ENCODE results near the gene CD1E.

CD1E gene

DNA sequence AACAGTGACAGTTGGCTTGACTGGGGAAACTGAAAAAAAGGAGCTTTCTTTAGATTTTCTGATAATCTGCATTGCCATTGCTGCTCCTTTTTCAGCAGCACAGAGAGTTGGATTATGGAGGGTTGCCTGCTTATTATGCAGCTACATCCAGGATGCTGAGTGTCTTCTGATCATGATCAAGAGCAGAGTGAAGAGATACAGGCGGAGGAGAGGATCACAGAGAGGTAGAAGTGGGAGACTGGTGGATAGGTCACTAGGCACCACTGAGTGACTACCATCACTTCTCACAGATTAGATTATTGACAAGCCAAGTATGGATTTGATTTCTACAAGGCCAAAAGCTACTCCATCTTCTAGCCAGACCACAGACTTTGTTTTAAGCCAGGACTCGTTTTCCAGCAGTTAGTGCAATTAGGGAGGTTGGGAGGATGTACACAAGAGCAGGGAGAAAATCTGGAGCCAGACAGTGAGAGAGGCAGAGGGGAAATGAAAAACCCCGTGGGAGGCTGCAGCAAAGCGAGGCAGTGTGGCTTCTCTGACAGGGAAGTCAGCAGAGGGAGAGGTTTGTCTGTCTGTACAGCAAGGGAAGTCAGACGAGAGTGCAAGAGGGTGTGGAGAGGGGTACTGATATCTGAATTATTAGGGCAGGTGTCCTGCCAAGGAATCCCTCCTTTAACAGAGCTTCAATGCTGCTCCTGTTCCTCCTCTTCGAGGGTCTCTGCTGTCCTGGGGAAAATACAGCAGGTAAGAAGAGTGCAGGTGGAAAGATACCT, at the start of gene CD1E:
CD1E (plus strand) TSS at position 592 of the 773 bp plus-strand sequence; CDS start at position 687, 95 bp downstream.
- ATAC-seq: peak; percentile 86
- Mint-ChIP-seq H3K36me3 (no peaks in the 10 kb centered on the region), H3K27ac (peak within 1 kb of the TSS; percentile 18), H3K4me1 (peaks cover 24% of the 10 kb centered on the region), H3K4me3 (no peak within 1 kb of the TSS), H3K27me3 (no peaks in the 10 kb centered on the region), H3K9me3 (no peaks in the 10 kb centered on the region)

- H3K27me3 Mint-ChIP-seq: no peaks in the 10 kb centered on the region
- H3K9me3 Mint-ChIP-seq: peaks cover 9% of the 10 kb centered on the region
- peaks cover 18% of the 10 kb centered on the region for H3K4me1 Mint-ChIP-seq
- H3K36me3 Mint-ChIP-seq: peaks cover 7% of the 10 kb centered on the region
- no peak overlapping the region for H3K4me3 Mint-ChIP-seq
- no peak overlapping the region for H3K27ac Mint-ChIP-seq
- no peak for ATAC-seq
Observed at GRCh38 chr1:158310623-158311022, 43.1 kb upstream of the CD1E start.

GRCh38 chr1:158311066-158311465, 42.6 kb upstream of the CD1E start:
- Mint-ChIP-seq H3K27ac (no peak overlapping the region), H3K9me3 (peaks cover 9% of the 10 kb centered on the region), H3K36me3 (peaks cover 7% of the 10 kb centered on the region), H3K27me3 (no peaks in the 10 kb centered on the region), H3K4me3 (no peak overlapping the region), H3K4me1 (peaks cover 18% of the 10 kb centered on the region)
- ATAC-seq: no peak

GRCh38 chr1:158323866-158324265, 29.8 kb upstream of the CD1E start:
- H3K27ac Mint-ChIP-seq: peak overlapping the region; percentile 74
- H3K36me3 Mint-ChIP-seq: peaks cover 16% of the 10 kb centered on the region
- H3K4me1 Mint-ChIP-seq: peaks cover 38% of the 10 kb centered on the region
- ATAC-seq: no peak
- H3K4me3 Mint-ChIP-seq: no peak overlapping the region
- no peaks in the 10 kb centered on the region for H3K27me3 Mint-ChIP-seq
- H3K9me3 Mint-ChIP-seq: peaks cover 11% of the 10 kb centered on the region

- H3K9me3 Mint-ChIP-seq: peaks cover 9% of the 10 kb centered on the region
- H3K4me1 Mint-ChIP-seq: peaks cover 35% of the 10 kb centered on the region
- ATAC-seq: peak; percentile 80
- peaks cover 12% of the 10 kb centered on the region for H3K36me3 Mint-ChIP-seq
- H3K27ac Mint-ChIP-seq: peak overlapping the region; percentile 74
- peak overlapping the region; percentile 38 for H3K4me3 Mint-ChIP-seq
- no peaks in the 10 kb centered on the region for H3K27me3 Mint-ChIP-seq
Observed at GRCh38 chr1:158324395-158324794, 29.3 kb upstream of the CD1E start.

DNA sequence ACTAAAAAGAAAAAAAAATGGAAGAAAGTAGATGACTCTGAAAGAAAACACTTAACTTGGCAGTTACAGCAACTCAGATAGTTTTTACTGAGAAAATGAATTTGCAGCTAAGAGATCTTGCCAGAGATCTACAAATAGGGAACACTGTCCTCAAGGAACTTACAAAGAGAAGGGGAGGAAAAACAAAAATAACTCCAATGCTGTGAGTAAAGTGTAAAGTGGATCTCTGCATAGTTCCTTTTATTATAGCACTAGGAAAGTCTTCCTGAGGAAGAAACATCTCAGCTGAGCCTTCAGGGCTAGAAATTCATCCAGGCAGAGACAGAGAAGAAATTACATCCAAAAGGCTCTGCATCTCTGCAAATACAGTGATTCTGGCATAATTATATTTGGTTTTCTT, 26.2 kb upstream of the CD1E start:
- Mint-ChIP-seq H3K9me3 (peaks cover 8% of the 10 kb centered on the region), H3K4me1 (peaks cover 22% of the 10 kb centered on the region), H3K4me3 (no peak overlapping the region), H3K27me3 (no peaks in the 10 kb centered on the region), H3K27ac (no peak overlapping the region), H3K36me3 (peaks cover 10% of the 10 kb centered on the region)
- no peak for ATAC-seq

DNA sequence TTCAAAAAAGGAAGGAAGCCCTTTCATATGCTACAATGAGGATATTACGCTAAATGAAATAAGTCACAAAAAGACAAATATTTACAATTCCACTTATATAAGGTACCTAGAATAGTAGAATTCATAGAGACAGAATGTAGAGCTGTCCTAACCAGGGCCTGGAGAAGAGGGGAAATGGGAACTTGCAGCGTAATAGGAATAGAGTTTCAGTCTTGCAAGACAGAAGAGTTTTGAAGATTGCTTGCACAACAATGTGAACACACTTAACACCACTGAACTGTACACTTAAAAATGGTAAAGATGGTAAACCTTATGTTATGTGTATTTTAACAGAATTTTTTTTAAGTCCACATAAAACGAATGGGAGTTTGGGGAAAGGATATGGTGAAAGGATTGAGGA, 25.3 kb upstream of the CD1E start:
- H3K27ac Mint-ChIP-seq: no peak overlapping the region
- no peaks in the 10 kb centered on the region for H3K27me3 Mint-ChIP-seq
- peaks cover 16% of the 10 kb centered on the region for H3K4me1 Mint-ChIP-seq
- no peak overlapping the region for H3K4me3 Mint-ChIP-seq
- no peaks in the 10 kb centered on the region for H3K9me3 Mint-ChIP-seq
- no peak for ATAC-seq
- peaks cover under 1% of the 10 kb centered on the region for H3K36me3 Mint-ChIP-seq

- Mint-ChIP-seq H3K9me3 (no peaks in the 10 kb centered on the region), H3K36me3 (no peaks in the 10 kb centered on the region), H3K27me3 (no peaks in the 10 kb centered on the region), H3K27ac (no peak overlapping the region), H3K4me3 (no peak overlapping the region), H3K4me1 (peaks cover 20% of the 10 kb centered on the region)
- no peak for ATAC-seq
Observed at GRCh38 chr1:158329300-158329699, 24.4 kb upstream of the CD1E start.

- Mint-ChIP-seq H3K27ac (no peak overlapping the region), H3K4me3 (no peak overlapping the region), H3K36me3 (no peaks in the 10 kb centered on the region), H3K9me3 (no peaks in the 10 kb centered on the region), H3K27me3 (no peaks in the 10 kb centered on the region), H3K4me1 (peaks cover 20% of the 10 kb centered on the region)
- ATAC-seq: no peak
Observed at GRCh38 chr1:158329733-158330132, 24.0 kb upstream of the CD1E start.

GRCh38 chr1:158330391-158331105, 23.1 kb upstream of the CD1E start:
- no peaks in the 10 kb centered on the region for H3K27me3 Mint-ChIP-seq
- no peak overlapping the region for H3K27ac Mint-ChIP-seq
- no peak overlapping the region for H3K4me3 Mint-ChIP-seq
- H3K36me3 Mint-ChIP-seq: no peaks in the 10 kb centered on the region
- no peak for ATAC-seq
- H3K9me3 Mint-ChIP-seq: no peaks in the 10 kb centered on the region
- H3K4me1 Mint-ChIP-seq: peaks cover 21% of the 10 kb centered on the region

DNA sequence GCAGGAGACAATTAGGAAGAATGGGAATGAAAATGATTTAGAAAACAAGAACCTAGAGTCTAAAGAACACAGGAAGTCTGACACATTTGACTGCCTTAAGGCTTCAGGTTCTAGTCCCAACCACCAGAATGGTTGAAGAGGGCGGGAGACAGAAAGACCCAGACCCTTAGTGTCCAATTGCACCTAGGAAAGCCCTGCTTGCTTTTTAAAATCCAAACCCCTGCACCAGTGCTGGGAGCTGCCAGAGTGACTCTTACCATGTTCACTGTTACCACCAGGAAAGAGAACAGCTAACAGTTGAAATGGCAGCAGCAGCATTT, 22.6 kb upstream of the CD1E start:
- H3K27me3 Mint-ChIP-seq: no peaks in the 10 kb centered on the region
- H3K4me3 Mint-ChIP-seq: no peak overlapping the region
- H3K4me1 Mint-ChIP-seq: peaks cover 21% of the 10 kb centered on the region
- no peaks in the 10 kb centered on the region for H3K36me3 Mint-ChIP-seq
- no peak overlapping the region for H3K27ac Mint-ChIP-seq
- H3K9me3 Mint-ChIP-seq: no peaks in the 10 kb centered on the region
- no peak for ATAC-seq

DNA sequence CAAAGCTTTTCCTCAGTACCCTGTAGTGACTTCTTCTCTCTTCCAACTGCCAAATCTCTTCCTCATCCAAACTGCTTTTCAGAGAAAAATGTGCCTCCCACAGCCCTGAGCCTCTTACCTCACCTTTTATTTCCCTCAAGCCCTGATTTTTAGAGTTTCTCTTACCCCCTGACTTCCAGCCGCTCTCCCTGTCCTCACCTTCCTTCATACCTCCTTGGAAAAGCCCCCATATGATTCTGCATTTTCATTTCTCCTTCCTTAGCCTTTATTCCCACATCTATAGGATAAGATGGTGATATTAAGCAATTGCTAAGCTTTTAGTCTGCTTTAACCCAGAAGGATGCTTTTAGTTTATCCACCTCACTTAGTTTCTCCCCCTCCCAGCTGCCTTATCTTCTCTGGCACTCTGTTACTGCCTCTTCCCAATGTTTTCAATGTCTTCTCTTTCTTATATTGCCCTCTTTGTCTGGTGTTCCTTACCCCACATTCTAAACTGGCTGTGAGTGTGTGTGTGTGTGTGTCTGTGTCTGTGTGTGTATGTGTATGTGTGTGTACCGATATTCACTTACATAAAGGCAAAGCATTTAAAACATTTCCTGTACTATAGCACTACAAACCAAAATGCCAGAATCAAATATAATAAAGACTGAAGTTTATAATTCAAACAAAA, 22.1 kb upstream of the CD1E start, which contains the start of gene CD1B:
CD1B (minus strand) TSS at position 51 of the 670 bp plus-strand sequence. CDS start 108 bp downstream, outside the sequence.
- ATAC-seq: no peak
- H3K27ac Mint-ChIP-seq: no peak within 1 kb of the TSS
- H3K9me3 Mint-ChIP-seq: no peaks in the 10 kb centered on the region
- no peaks in the 10 kb centered on the region for H3K36me3 Mint-ChIP-seq
- H3K4me1 Mint-ChIP-seq: peaks cover 21% of the 10 kb centered on the region
- no peaks in the 10 kb centered on the region for H3K27me3 Mint-ChIP-seq
- no peak within 1 kb of the TSS for H3K4me3 Mint-ChIP-seq

- H3K36me3 Mint-ChIP-seq: peaks cover 6% of the 10 kb centered on the region
- ATAC-seq: no peak
- peaks cover 21% of the 10 kb centered on the region for H3K4me1 Mint-ChIP-seq
- H3K27ac Mint-ChIP-seq: peak overlapping the region; percentile 31
- peaks cover 6% of the 10 kb centered on the region for H3K9me3 Mint-ChIP-seq
- H3K4me3 Mint-ChIP-seq: peak overlapping the region; percentile 55
- no peaks in the 10 kb centered on the region for H3K27me3 Mint-ChIP-seq
Observed at GRCh38 chr1:158333405-158334155, 20.1 kb upstream of the CD1E start.

DNA sequence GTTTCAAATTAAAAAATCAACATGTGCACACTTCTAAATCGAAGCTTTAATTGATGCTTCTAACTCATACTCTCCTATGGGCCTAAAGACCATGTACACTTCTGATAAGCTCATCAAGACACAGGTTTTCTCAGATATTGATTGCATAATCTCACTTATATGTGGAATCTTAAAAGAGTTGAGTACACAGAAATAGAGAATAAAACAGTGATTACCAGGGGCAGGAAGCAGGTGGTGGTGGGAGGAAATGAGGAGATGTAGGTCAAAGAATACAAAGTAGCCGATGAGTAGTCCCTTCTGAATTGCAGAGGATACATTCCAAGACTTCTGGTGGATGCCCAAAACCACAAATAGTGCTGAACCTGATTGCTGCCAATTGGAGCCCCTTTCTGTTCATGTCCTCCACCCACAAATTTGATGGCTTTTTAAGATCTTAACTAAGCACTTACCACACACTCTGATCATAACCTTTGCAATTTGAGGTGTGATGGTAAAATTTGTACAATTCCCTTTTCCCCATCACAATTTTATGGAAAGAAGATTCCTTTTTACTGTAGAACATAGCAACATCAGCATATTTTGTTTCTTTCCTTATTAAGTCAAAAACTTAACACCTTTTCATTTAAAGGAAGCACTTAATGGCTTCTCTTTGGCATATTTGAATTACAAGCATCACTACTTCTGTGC, 19.0 kb upstream of the CD1E start:
- no peaks in the 10 kb centered on the region for H3K27me3 Mint-ChIP-seq
- H3K4me3 Mint-ChIP-seq: no peak overlapping the region
- peaks cover 6% of the 10 kb centered on the region for H3K36me3 Mint-ChIP-seq
- peaks cover 6% of the 10 kb centered on the region for H3K9me3 Mint-ChIP-seq
- no peak overlapping the region for H3K27ac Mint-ChIP-seq
- ATAC-seq: no peak
- H3K4me1 Mint-ChIP-seq: peaks cover 21% of the 10 kb centered on the region

DNA sequence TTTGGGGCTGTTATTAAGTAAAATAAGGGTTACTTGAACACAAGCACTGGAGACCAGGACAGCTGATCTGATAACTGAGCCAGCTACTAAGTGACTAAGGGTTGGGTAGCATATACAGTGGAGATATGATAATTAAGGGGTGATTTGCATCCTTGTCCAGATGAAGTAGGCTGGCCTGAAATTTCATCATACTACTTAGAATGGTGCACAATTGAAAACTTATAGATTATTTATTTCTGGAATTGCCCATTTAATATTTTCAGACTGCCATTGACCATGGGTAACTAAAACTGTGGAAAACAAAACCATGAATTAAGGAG, 18.5 kb upstream of the CD1E start:
- Mint-ChIP-seq H3K36me3 (peaks cover 6% of the 10 kb centered on the region), H3K27me3 (no peaks in the 10 kb centered on the region), H3K27ac (no peak overlapping the region), H3K4me1 (peaks cover 21% of the 10 kb centered on the region), H3K4me3 (no peak overlapping the region), H3K9me3 (peaks cover 6% of the 10 kb centered on the region)
- no peak for ATAC-seq
